ENCODE measurements around the gene CACNA2D2.

The CACNA2D2 gene

DNA sequence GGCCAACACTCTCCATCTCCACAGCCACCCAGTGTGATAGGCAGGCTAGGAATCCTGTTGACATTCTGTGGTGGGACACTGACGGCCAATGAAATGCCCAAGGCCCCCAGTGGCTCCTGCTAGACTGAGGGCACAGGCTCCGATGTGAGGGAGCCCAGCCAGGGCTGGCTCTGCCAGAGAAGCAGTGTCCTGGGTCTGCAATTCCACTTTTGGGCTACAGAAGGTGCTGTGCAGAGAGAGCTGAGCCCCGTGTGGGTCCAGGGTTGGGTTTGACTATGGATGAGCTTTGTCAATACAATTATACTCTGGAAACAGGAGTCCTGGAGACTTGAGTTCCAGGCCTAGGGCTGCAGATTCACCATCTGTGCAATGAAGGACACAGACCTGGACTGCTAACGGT is 88.4 kb downstream of the CACNA2D2 start:
- TF ChIP-seq, protein P1, sequence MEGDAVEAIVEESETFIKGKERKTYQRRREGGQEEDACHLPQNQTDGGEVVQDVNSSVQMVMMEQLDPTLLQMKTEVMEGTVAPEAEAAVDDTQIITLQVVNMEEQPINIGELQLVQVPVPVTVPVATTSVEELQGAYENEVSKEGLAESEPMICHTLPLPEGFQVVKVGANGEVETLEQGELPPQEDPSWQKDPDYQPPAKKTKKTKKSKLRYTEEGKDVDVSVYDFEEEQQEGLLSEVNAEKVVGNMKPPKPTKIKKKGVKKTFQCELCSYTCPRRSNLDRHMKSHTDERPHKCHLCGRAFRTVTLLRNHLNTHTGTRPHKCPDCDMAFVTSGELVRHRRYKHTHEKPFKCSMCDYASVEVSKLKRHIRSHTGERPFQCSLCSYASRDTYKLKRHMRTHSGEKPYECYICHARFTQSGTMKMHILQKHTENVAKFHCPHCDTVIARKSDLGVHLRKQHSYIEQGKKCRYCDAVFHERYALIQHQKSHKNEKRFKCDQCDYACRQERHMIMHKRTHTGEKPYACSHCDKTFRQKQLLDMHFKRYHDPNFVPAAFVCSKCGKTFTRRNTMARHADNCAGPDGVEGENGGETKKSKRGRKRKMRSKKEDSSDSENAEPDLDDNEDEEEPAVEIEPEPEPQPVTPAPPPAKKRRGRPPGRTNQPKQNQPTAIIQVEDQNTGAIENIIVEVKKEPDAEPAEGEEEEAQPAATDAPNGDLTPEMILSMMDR (IDR thresholded peaks at IDR 0.05; ENCODE audit: low read depth, low read length) = peak; percentile 2
- DNase-seq (ENCODE audit: low read depth in 2 of 2) = no peak
- H3K4me3 ChIP-seq (replicated peaks in 1 of 2; ENCODE audit: low read depth in 2 of 2, low read length in 2 of 2) = no peak overlapping the region

DNA sequence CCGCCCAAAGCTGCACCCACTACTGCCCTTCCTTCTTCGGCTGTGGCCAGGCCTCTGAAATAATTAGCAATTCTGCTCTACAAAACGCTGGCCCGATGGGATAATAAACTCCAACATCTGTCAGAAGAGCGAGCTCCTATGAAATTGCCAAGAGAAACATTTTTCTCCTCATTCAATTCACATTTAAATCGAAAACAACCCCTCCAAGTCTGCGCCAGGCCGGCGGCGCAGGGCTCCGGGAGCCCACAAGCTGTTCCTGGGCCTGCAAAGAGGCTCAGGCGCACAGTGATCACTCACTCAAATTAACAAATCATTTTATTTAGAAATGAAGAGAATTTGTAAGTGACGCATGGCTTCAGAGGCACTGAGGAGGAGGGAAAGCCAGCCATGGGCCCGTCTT is 88.8 kb downstream of the CACNA2D2 start:
- TF ChIP-seq, protein P1 (IDR thresholded peaks at IDR 0.05; ENCODE audit: low read depth, low read length) = no peak
- no peak for DNase-seq (ENCODE audit: low read depth in 2 of 2)
- H3K4me3 ChIP-seq (replicated peaks in 1 of 2; ENCODE audit: low read depth in 2 of 2, low read length in 2 of 2) = no peak overlapping the region

- no peak for DNase-seq (ENCODE audit: low read depth in 2 of 2)
- TF ChIP-seq, protein P1 (IDR thresholded peaks at IDR 0.05; ENCODE audit: low read depth, low read length) = no peak
- no peak overlapping the region for H3K4me3 ChIP-seq (replicated peaks in 1 of 2; ENCODE audit: low read depth in 2 of 2, low read length in 2 of 2)
These were observed 91.1 kb downstream of the CACNA2D2 start for GRCh38 chr3:50412231-50412754.

- TF ChIP-seq, protein P1 (IDR thresholded peaks at IDR 0.05; ENCODE audit: low read depth, low read length) = no peak
- DNase-seq (ENCODE audit: low read depth in 2 of 2) = no peak
- H3K4me3 ChIP-seq (replicated peaks in 1 of 2; ENCODE audit: low read depth in 2 of 2, low read length in 2 of 2) = no peak overlapping the region
These were observed 92.2 kb downstream of the CACNA2D2 start for GRCh38 chr3:50411229-50411628.

DNA sequence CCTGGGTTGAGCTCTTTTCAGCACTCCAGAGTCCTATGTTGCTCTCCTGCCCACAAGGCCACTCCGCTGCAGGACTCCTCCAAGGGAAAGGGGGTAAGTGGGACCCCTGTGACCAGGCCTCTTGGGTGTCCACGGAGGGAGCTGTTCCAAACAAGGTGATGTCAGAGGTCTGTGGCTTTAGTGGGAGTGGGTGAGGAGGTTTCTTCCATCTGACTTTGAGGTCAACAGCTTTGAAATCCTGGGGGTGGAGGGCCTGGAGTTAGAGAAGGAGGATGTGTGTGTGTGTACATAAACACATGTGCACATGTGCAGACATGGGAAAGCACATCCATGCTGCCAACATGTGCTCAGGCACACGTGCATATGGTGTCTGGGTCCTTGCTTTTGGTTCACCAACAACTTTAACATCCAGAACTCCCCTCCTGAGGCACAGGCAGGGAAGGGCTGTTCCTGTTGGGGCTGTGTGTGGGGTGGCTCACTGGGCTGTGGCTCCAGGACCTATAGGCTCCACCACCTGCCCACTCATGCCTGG is 92.8 kb downstream of the CACNA2D2 start:
- TF ChIP-seq, protein P1 (IDR thresholded peaks at IDR 0.05; ENCODE audit: low read depth, low read length) = no peak
- no peak for DNase-seq (ENCODE audit: low read depth in 2 of 2)

DNA sequence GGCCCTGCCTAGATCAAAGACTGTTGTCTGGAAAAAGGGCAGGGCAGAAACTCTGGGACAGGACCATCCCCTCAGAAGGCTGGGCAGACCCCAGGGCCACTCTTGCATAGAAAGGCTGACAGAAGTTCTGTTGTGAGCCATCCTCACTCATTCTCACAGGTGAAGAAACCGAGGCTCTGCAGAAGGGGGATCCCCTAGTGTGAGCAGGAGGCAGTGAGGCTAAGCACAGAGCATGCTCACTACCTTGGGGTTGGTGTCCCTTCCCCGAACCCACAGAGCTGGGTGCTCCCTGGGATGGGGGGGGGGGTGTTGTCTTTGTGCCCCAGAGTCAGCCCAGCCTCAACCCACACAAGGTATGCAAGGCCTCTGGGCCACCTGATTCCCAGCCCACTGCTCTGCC is 93.2 kb downstream of the CACNA2D2 start:
- no peak overlapping the region for H3K4me3 ChIP-seq (replicated peaks in 1 of 2; ENCODE audit: low read depth in 2 of 2, low read length in 2 of 2)
- DNase-seq (ENCODE audit: low read depth in 2 of 2) = no peak
- TF ChIP-seq, protein P1 (IDR thresholded peaks at IDR 0.05; ENCODE audit: low read depth, low read length) = no peak

More for the DNA sequence above, 92.8 kb downstream of the CACNA2D2 start:
- no peak overlapping the region for H3K4me3 ChIP-seq (replicated peaks in 1 of 2; ENCODE audit: low read depth in 2 of 2, low read length in 2 of 2)

GRCh38 chr3:50408443-50408944 is 94.9 kb downstream of the CACNA2D2 start:
- no peak overlapping the region for H3K4me3 ChIP-seq (replicated peaks in 1 of 2; ENCODE audit: low read depth in 2 of 2, low read length in 2 of 2)
- DNase-seq (ENCODE audit: low read depth in 2 of 2) = no peak
- TF ChIP-seq, protein P1 (IDR thresholded peaks at IDR 0.05; ENCODE audit: low read depth, low read length) = no peak

Data from cardiac fibroblast (primary cell).